Measurements from ENCODE around the gene AFF4.

Gene AFF4

GRCh38 chr5:132834057-132834456 is 129.4 kb downstream of the AFF4 start:
- Mint-ChIP-seq H3K27ac (no peak overlapping the region), H3K36me3 (no peaks in the 10 kb centered on the region), H3K4me3 (no peak overlapping the region), H3K4me1 (peaks cover 17% of the 10 kb centered on the region), H3K9me3 (no peaks in the 10 kb centered on the region)
- no peak for DNase-seq (ENCODE audit: low spot score in 2 of 2)
- ATAC-seq, result no peak

DNA sequence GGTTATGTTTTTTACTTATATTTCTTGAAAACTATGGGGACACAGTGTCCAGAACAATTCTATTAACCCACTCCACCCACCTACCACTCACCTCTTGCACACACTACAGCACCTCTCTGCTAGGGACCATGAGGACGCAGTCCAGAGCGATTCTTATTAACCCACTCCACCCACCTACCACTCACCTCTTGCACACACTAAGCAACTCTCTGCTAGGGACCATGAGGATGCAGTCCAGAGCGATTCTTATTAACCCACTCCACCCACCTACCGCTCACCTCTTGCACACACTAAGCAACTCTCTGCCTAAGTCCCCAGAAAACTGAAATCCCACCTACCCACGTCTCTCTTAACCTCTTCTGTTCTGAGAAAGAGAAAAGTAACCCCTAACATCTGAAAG is 130.8 kb downstream of the AFF4 start:
- Mint-ChIP-seq H3K4me1 (peaks cover 17% of the 10 kb centered on the region), H3K36me3 (no peaks in the 10 kb centered on the region), H3K4me3 (no peak overlapping the region), H3K27ac (no peak overlapping the region), H3K9me3 (no peaks in the 10 kb centered on the region)
- ATAC-seq, result no peak
- DNase-seq (ENCODE audit: low spot score in 2 of 2), result no peak

- no peak for ATAC-seq
These were observed 132.2 kb downstream of the AFF4 start for GRCh38 chr5:132831095-132831860.

DNA sequence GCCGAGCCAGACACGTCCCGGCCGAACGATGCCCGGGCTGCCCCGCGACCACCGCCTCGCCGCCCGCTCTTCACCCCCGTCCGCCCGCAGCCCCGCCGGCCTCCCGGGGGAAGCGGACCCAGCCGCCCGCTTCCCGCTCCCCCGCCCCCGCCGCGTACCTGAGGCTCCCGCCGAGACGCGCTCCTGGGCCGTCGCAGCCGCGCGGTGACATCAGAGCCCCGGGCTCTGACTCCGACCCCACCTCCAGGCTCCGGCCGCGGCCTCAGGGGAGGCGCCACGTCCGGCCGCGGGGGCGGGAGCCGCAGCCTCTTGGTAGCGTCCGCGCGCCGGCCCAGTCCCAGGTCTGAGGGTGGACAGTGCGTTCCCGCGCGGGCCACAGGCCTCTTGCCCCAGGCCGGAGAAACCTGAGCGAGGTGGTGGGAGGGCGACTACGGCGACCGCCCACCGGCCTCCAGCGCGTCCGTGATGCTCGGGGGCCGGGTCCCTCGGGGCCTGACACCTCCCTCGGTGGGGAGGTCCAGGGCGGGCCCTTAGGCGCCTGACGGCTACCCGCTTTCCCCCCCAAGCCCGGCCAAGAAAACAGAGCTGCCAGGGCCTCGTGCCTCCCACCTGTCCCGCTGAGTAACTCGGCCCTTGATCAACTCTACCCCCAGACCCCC is 132.9 kb downstream of the AFF4 start, which contains the start of gene SHROOM1:
TSS of gene SHROOM1 (minus strand) at position 212 of the 659 bp plus-strand sequence. CDS start 4,507 bp downstream, outside the sequence.
- Mint-ChIP-seq H3K4me3 (peak within 1 kb of the TSS; percentile 77), H3K36me3 (no peaks in the 10 kb centered on the region), H3K4me1 (peaks cover 17% of the 10 kb centered on the region), H3K27ac (peak within 1 kb of the TSS; percentile 72), H3K9me3 (no peaks in the 10 kb centered on the region)
- ATAC-seq (peak; percentile 63), DNase-seq (ENCODE audit: low spot score in 2 of 2) (no peak)

More at GRCh38 chr5:132831095-132831860, 132.2 kb downstream of the AFF4 start:
- H3K36me3 Mint-ChIP-seq, result no peaks in the 10 kb centered on the region
- H3K27ac Mint-ChIP-seq, result no peak overlapping the region
- no peaks in the 10 kb centered on the region for H3K9me3 Mint-ChIP-seq
- H3K4me3 Mint-ChIP-seq, result peak overlapping the region; percentile 77
- H3K4me1 Mint-ChIP-seq, result peaks cover 17% of the 10 kb centered on the region
- no peak for DNase-seq (ENCODE audit: low spot score in 2 of 2)

GRCh38 chr5:132829742-132830435 is 133.5 kb downstream of the AFF4 start:
- H3K9me3 Mint-ChIP-seq, result no peaks in the 10 kb centered on the region
- H3K4me3 Mint-ChIP-seq, result peak overlapping the region; percentile 77
- DNase-seq (ENCODE audit: low spot score in 2 of 2), result peak; percentile 67 to 86
- no peaks in the 10 kb centered on the region for H3K36me3 Mint-ChIP-seq
- peak; percentile 87 for ATAC-seq
- H3K4me1 Mint-ChIP-seq, result peaks cover 17% of the 10 kb centered on the region
- peak overlapping the region; percentile 72 for H3K27ac Mint-ChIP-seq

DNA sequence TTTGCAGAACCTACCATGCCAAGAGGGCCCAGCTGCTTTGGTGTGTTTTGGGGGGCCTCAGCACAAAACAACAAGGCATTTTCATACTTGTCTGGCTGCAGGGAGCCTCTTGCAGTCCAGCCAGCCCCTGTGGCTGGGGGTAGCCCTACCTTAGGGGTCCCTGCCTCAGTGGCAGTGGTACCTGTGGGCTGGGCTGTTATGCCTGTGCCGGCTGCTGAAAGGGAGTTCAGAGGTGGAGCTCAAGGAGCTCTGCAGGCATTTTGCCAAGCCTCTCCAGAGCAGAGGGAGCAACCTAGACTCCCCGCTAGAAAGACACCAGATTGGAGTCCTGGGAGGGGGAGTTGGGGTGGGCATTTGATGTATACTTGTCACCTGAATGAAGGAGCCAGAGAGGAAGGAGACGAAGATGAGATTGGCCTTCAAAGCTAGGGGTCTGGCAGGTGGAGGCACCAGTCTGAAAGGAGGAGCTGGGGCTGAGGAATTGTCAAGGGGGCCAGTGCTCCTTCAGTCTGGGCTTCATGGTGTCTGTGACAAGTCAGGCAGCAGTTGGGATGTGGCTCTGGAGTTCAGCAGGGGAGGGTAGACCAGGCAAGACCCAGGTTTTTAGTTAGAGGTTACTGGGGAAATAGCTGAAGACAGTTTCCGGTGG is 134.5 kb downstream of the AFF4 start:
- DNase-seq (ENCODE audit: low spot score in 2 of 2) (no peak), ATAC-seq (no peak)
- Mint-ChIP-seq H3K4me3 (peak overlapping the region; percentile 77), H3K4me1 (peaks cover 17% of the 10 kb centered on the region), H3K27ac (no peak overlapping the region), H3K9me3 (no peaks in the 10 kb centered on the region), H3K36me3 (no peaks in the 10 kb centered on the region)

DNA sequence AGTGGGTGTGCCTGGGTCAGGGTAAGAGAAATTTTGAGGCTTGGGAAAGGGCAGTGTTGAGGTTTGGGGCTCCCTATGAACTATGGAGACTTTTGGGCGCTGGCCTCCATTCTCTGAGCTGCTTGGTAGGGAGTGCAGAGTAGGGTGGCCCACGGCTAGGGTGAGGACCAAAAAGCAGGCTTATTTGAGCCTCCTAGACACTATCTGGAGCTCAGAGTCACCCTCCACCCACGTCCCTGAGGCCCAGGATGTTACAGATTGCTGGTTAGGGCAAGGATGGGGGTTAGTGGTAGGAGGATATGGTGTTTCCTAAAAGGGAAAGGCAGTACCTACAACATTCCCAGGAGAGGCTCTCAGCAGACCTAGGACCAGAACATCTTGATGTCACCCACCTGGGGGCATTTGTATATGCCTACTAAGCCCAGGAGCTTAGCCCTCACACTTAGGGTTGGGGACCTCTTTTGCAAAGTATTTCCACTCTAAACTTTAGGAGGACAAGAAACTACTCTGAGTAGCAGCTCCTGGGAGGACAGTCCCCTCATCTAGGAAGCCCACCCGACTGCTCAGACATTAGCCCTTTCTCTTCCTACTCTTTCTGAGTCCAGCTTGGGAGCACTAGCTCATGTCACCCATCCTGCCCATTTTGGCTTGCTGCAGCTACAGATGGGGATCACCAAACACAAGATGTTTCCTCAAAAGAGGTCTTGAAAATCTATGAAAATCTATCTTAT is 135.3 kb downstream of the AFF4 start:
- H3K4me1 Mint-ChIP-seq, result peaks cover 17% of the 10 kb centered on the region
- no peak for DNase-seq (ENCODE audit: low spot score in 2 of 2)
- H3K9me3 Mint-ChIP-seq, result no peaks in the 10 kb centered on the region
- H3K36me3 Mint-ChIP-seq, result no peaks in the 10 kb centered on the region
- H3K4me3 Mint-ChIP-seq, result no peak overlapping the region
- ATAC-seq, result no peak
- H3K27ac Mint-ChIP-seq, result no peak overlapping the region

DNA sequence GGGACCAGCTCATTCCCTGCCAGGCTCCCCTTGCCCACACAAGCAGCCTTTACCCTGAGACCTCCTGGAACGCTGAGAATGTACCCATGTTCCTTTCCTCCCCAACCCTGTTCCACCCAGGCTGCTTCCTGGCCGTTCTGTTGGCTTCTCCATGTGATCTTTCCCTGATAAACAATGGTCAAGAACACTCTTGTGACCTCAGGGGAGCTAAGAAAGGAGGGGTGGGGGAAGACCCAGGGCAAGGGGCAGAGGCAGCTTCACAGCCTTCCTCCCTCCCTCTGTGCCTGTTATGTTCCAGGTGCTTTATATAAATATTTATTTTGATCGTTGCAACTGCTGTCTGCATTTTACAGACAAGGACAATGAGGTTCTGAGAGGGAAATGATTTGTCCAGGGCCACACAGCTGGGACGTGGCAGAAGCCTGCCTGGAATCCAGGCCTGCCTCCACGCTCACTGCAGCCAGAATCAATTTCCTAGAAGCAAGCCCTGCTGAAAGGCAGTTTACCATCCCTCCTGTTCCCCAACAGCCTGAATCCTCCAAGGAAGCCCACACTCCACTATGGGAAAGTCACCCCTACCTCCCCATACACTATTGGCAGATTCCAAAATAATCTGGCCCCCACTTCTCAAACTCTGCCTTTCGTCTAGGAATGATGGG is 136.9 kb downstream of the AFF4 start:
- DNase-seq (ENCODE audit: low spot score in 2 of 2) (no peak), ATAC-seq (no peak)
- Mint-ChIP-seq H3K4me1 (peaks cover 17% of the 10 kb centered on the region), H3K27ac (no peak overlapping the region), H3K9me3 (no peaks in the 10 kb centered on the region), H3K36me3 (no peaks in the 10 kb centered on the region), H3K4me3 (peak overlapping the region; percentile 45)

GRCh38 chr5:132825834-132826391 is 137.5 kb downstream of the AFF4 start:
- Mint-ChIP-seq H3K9me3 (no peaks in the 10 kb centered on the region), H3K4me1 (peaks cover 11% of the 10 kb centered on the region), H3K36me3 (no peaks in the 10 kb centered on the region), H3K4me3 (peak overlapping the region; percentile 45), H3K27ac (no peak overlapping the region)
- ATAC-seq (peak; percentile 49), DNase-seq (ENCODE audit: low spot score in 2 of 2) (no peak)

Data from stimulated activated effector memory CD8-positive, alpha-beta T cell treated with anti-CD3 and anti-CD28 coated beads, Interleukin-12 subunit alpha, Interleukin-12 subunit beta, amount 100 ng/mL, for 72 hours (primary cell).